Measurements from ENCODE around the gene GALNT9. TPM values are rescaled to one million over a fixed set of nuclear protein-coding genes. Genes with fewer than 3 reads are reported as not detected.

The GALNT9 gene
- total RNA-seq, 4 donors from 2014 or later, result 0.13 TPM; not detected in 3

DNA sequence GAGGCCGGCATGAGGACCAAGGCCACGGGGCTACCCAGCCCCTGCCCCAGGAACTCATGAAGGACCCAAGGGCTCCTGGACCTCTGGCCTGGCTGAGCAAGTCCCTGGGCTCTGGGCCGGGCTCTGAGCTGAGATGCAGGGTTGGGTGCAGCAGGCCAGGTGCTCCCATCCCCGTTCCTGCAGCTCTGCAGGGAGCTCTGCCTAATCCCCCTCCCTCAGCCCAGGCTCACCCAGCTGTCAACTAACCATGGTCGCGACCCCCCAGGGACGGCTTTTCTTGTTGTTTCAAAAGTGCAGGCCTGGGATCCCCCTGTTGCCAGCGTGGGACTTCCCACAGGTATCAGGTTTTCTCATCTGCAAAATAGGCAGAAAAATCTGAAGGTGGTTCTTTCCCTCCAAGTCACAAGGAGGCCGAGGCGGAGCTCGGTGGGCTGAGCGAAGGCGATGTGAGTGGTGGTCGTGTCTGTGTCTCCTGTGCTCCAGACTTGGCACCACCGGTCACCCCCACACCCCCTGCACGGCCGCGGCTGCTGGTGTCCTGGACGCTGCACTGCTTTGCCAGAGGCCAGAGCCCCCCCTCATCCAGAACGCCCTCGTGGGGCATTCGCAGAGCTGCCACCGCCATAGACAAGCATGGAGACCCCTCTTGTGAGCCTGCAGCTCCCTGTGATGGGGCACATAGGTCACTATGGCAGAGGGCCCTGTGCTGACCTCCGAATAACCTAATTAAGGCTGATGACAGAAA lies 22.5 kb upstream of the GALNT9 start:
- no peak overlapping the region for H3K4me3 ChIP-seq (ENCODE audit: low read depth, poor library complexity, severe bottlenecking)
- TF ChIP-seq POLR2A (IDR thresholded peaks at IDR 0.05), result no peak
- TF ChIP-seq, protein P1, sequence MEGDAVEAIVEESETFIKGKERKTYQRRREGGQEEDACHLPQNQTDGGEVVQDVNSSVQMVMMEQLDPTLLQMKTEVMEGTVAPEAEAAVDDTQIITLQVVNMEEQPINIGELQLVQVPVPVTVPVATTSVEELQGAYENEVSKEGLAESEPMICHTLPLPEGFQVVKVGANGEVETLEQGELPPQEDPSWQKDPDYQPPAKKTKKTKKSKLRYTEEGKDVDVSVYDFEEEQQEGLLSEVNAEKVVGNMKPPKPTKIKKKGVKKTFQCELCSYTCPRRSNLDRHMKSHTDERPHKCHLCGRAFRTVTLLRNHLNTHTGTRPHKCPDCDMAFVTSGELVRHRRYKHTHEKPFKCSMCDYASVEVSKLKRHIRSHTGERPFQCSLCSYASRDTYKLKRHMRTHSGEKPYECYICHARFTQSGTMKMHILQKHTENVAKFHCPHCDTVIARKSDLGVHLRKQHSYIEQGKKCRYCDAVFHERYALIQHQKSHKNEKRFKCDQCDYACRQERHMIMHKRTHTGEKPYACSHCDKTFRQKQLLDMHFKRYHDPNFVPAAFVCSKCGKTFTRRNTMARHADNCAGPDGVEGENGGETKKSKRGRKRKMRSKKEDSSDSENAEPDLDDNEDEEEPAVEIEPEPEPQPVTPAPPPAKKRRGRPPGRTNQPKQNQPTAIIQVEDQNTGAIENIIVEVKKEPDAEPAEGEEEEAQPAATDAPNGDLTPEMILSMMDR (IDR thresholded peaks at IDR 0.05), result no peak
- intact Hi-C loops (cut with DNase I; ENCODE audit: low total_unique reads), result no loop called here
- DNase-seq (ENCODE audit: low spot score in 2 of 2), result no peak
- 77 to 80% methylated on average over 19 to 23 of the region's 24 CpGs for WGBS, 2 donors

DNA sequence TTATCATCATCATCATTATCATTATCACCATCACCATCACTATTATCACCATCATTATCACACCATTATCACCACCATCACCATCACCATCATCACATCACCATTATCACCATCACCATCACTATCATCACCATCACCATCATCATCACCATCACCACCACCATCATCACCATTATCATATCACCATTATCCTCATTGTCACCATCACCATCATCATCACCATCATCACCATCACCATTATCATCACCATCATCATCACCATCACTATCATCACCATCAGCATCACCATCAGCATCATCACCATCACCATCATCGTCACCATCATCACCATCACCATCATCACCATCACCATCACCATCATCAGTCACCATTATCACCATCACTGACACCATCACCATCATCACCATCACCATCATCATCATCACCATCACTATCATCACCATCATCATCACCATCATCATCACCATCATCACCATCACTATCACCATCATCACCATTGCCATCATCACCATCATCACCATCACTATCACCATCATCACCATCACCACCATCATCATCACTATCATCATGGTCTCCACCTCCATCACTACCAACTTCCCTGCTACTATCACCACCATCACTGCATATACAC lies 20.2 kb upstream of the GALNT9 start:
- TF ChIP-seq, protein P1 (IDR thresholded peaks at IDR 0.05), result no peak
- no peak for TF ChIP-seq POLR2A (IDR thresholded peaks at IDR 0.05)
- no peak for DNase-seq (ENCODE audit: low spot score in 2 of 2)
- H3K4me3 ChIP-seq (ENCODE audit: low read depth, poor library complexity, severe bottlenecking), result no peak overlapping the region
- 40 to 78% methylated on average over 1 of the region's 1 CpG for WGBS, 2 donors
- intact Hi-C loops (cut with DNase I; ENCODE audit: low total_unique reads), result no loop called here

DNA sequence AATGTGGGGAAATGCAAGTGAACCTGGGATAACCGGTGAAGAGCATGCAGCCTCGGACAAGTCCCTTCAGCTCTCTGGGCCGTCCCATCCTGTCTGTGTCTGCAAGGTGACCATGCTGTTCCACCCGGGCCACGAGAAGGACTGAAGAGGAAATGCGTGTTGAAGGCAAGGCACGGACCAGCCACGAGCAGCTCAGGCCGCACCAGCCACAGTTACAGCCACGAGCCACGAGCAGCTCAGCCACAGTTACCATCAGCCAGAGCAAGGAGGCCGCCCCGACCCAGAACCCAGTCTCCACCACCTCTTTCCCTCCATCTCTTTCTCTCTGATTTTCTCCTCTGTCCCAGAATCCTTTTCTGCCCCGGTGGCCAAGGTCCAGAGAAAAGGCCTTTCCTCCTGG lies 18.8 kb upstream of the GALNT9 start:
- intact Hi-C loops (cut with DNase I; ENCODE audit: low total_unique reads), result no loop called here
- no peak overlapping the region for H3K4me3 ChIP-seq (ENCODE audit: low read depth, poor library complexity, severe bottlenecking)
- no peak for DNase-seq (ENCODE audit: low spot score in 2 of 2)
- TF ChIP-seq, protein P1 (IDR thresholded peaks at IDR 0.05), result no peak
- TF ChIP-seq POLR2A (IDR thresholded peaks at IDR 0.05), result no peak
- WGBS, 2 donors, result 87 to 88% methylated on average over 14 of the region's 14 CpGs

DNA sequence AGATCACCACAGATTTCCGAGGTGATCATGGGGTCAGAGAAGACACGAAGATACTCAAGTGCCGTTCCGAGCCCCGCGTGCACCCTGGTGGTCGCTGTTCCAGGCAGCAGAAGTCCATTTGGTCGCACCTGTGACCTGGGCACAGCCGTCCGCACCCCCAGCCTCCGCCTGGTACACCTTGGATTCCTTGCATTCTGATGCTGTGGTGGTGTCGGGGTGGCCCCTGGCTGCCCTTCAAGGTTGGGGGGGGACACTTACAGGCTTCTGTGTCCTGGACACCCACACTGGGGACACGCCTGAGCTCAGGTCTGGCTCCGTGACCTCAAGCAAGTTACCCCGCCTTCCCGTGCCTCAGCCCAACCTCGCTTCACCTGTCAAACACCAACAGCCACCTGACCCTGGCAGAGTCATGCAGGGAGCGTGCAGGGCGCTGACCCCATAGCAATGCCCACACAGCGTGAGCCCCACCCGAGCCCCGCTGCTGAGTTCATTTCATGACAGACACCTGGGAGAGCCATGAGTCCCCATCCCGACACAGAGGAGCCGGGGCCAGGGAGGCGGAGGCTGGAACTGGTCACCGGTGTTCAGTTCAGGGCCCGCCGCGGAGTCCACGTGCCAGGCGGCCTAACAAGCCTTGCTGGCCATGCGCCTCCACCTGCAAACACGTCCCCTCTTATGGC lies 17.9 kb upstream of the GALNT9 start:
- WGBS, 2 donors, result 61 to 88% methylated on average over 12 to 25 of the region's 33 CpGs
- TF ChIP-seq POLR2A (IDR thresholded peaks at IDR 0.05), result no peak
- TF ChIP-seq, protein P1 (IDR thresholded peaks at IDR 0.05), result no peak
- H3K4me3 ChIP-seq (ENCODE audit: low read depth, poor library complexity, severe bottlenecking), result no peak overlapping the region
- DNase-seq (ENCODE audit: low spot score in 2 of 2), result no peak
- intact Hi-C loops (cut with DNase I; ENCODE audit: low total_unique reads), result no loop called here

DNA sequence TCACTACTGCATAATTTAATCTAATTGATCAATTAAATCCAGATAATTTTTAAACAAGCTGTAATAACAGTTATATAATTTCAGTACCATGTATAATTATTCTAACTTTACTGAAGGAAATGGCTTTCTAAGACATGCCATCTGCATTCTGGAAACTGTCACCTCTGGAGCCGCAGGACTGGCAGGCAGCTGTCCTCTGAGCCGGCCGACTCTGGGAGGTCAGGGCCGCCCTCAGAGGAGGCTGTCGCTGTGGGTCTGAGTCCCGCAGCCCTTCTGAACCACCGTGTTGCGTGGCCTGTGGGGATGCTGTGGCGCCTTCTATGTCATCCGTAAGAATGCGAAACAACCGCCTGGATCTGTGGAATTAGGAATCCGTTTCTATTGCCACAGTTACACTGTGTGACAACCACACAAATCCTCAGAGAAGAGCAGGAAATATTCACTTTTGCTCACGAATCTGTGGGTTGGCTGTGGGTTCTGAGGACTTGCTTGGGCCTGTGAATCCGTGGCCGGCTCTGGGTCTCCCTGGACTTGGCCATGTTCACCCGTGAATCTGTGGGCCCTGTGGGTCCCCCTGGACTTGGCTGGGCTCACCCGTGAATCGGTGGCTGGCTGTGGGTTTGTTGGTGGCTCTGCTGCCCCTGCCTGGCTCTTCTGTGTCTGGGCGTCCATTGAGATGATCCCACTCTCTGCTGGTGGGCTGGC lies 17.2 kb upstream of the GALNT9 start:
- TF ChIP-seq, protein P1 (IDR thresholded peaks at IDR 0.05), result no peak
- no peak for TF ChIP-seq POLR2A (IDR thresholded peaks at IDR 0.05)
- 73 to 79% methylated on average over 19 to 20 of the region's 20 CpGs for WGBS, 2 donors
- H3K4me3 ChIP-seq (ENCODE audit: low read depth, poor library complexity, severe bottlenecking), result no peak overlapping the region
- DNase-seq (ENCODE audit: low spot score in 2 of 2), result no peak
- intact Hi-C loops (cut with DNase I; ENCODE audit: low total_unique reads), result no loop called here

Measured in lower leg skin (tissue), 4 donors.